PC-9 (cell line): ENCODE measurements around the gene METTL15. TPM values are rescaled to one million over a fixed set of nuclear protein-coding genes. Genes with fewer than 3 reads are reported as not detected.
"Not testable (repeated sequence)": the region's sequence is repeated elsewhere in the genome, so short reads cannot be mapped to it uniquely, and the experiment has no call there.

Source experiments
- BruUV-seq: library from RNA; stranded (reverse); fragments of 400-500 nt; replicated peaks from 2 replicates; lab custom pipeline; 2021; lab: Mats Ljungman, UMichigan
- CTCF ChIA-PET: fragments of 300-600 bp; sonication (Branson Sonifier 250); formaldehyde crosslinking; loops from one replicate; lab custom pipeline; 2022; ENCODE audit warnings: antibody characterized with exemption; lab: Charles Lee
- POLR2A ChIA-PET: fragments of 300-600 bp; sonication (Branson Sonifier 250); formaldehyde crosslinking; loops from one replicate; lab custom pipeline; 2022; ENCODE audit warnings: antibody characterized with exemption; ENCODE audit not compliant: unreplicated experiment; lab: Charles Lee
- DNase-seq, 2 experiments: peaks; one replicate each; pipeline versions ENCODE4 v3.0.0 to v3.0.0-alpha.2; 2015 to 2022; ENCODE audit warnings: mixed read lengths in 1 of 2
- H2AFZ ChIP-seq: fragments of 200-600 bp; sonication (generic); 2 replicates; pipeline ENCODE4 v1.8.1; 2017; ENCODE audit warnings: antibody characterized with exemption
- H3F3A ChIP-seq: fragments of 200-600 bp; sonication (generic); 2 replicates; pipeline ENCODE4 v1.8.1; 2017; ENCODE audit warnings: antibody characterized with exemption, mild to moderate bottlenecking, low read depth; ENCODE audit not compliant: insufficient read depth
- H3K27ac ChIP-seq: fragments of 200-600 bp; sonication (generic); 2 replicates; pipeline ENCODE4 v1.6.1; 2016; ENCODE audit warnings: mixed run types
- H3K27me3 ChIP-seq: fragments of 200-600 bp; sonication (generic); 2 replicates; pipeline ENCODE4 v1.6.1; 2016; ENCODE audit warnings: low read depth, mixed run types; ENCODE audit not compliant: insufficient read depth
- H3K36me3 ChIP-seq: fragments of 200-600 bp; sonication (generic); 2 replicates; pipeline ENCODE4 v1.6.1; 2016; ENCODE audit warnings: low read depth, mixed run types
- H3K4me1 ChIP-seq: fragments of 200-600 bp; sonication (generic); replicated peaks from 2 replicates; pipeline ENCODE4 v1.6.1; 2016; ENCODE audit warnings: mixed run types; ENCODE audit not compliant: insufficient read depth
- H3K4me2 ChIP-seq: fragments of 200-600 bp; sonication (generic); 2 replicates; pipeline ENCODE4 v1.6.1; 2017; ENCODE audit warnings: mixed run types
- H3K4me3 ChIP-seq: fragments of 200-600 bp; sonication (generic); 2 replicates; pipeline ENCODE4 v1.6.1; 2016; ENCODE audit warnings: mixed run types
- H3K79me2 ChIP-seq: fragments of 200-600 bp; sonication (generic); 2 replicates; pipeline ENCODE4 v1.6.1; 2017; ENCODE audit warnings: low read depth, mixed run types
- H3K9me2 ChIP-seq: fragments of 200-600 bp; sonication (generic); 2 replicates; pipeline ENCODE4 v1.8.1; 2017; ENCODE audit warnings: mild to moderate bottlenecking; ENCODE audit not compliant: insufficient read depth
- H3K9me3 ChIP-seq: fragments of 200-600 bp; sonication (generic); 2 replicates; pipeline ENCODE4 v1.8.1; 2016; ENCODE audit warnings: low read depth; ENCODE audit not compliant: insufficient read depth
- H4K20me1 ChIP-seq: fragments of 200-600 bp; sonication (generic); 2 replicates; pipeline ENCODE4 v1.8.1; 2017; ENCODE audit not compliant: insufficient read depth
- EZH2 ChIP-seq: fragments of 200-600 bp; sonication (generic); IDR thresholded peaks from 2 replicates; pipeline ENCODE4 v1.8.0; 2017; ENCODE audit warnings: antibody characterized with exemption, low read depth
- intact Hi-C: fragments of 100-400 bp; cut with micrococcal nuclease; formaldehyde crosslinking; loops from one replicate; pipeline ENCODE4 v1.10.0; 2022; ENCODE audit not compliant: unreplicated experiment
- total RNA-seq: library from RNA; stranded (reverse); gene quantifications from 2 replicates; pipeline ENCODE4 v1.2.3, GENCODE V29; 2021
- TF ChIP-seq, protein P1 (sequence below): fragments of 200-600 bp; sonication (generic); conservative IDR thresholded peaks from 2 replicates; pipeline ENCODE4 v1.6.1; 2017; ENCODE audit warnings: mixed run types, antibody characterized with exemption, mild to moderate bottlenecking, moderate library complexity

Gene METTL15
- total RNA-seq, 1 experiment from 2014 or later, result 19.9 TPM

DNA sequence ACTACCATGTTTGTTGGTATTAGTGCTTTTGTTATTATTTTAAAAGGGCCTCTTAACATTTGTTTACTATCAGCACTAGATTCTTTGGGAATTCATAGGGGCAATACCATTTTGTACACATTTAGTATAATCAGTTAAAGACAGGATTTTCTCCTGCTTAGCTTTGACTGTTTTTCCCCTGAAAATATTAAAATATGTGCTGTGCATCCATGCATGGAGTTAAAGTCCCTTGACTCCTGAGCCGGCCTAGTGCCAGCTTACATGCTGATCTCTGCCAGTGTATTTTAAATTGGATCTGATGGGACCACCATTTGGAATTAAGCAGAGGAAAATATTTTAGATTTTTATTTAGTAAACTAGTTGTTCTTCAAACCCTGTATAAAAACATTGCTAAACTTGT lies 161.4 kb downstream of the METTL15 start:
- BruUV-seq, result no TSS peak
- no peak for DNase-seq
- H3K4me3 ChIP-seq, result no peak overlapping the region
- intact Hi-C loops, result no loop called here
- TF ChIP-seq, protein P1, sequence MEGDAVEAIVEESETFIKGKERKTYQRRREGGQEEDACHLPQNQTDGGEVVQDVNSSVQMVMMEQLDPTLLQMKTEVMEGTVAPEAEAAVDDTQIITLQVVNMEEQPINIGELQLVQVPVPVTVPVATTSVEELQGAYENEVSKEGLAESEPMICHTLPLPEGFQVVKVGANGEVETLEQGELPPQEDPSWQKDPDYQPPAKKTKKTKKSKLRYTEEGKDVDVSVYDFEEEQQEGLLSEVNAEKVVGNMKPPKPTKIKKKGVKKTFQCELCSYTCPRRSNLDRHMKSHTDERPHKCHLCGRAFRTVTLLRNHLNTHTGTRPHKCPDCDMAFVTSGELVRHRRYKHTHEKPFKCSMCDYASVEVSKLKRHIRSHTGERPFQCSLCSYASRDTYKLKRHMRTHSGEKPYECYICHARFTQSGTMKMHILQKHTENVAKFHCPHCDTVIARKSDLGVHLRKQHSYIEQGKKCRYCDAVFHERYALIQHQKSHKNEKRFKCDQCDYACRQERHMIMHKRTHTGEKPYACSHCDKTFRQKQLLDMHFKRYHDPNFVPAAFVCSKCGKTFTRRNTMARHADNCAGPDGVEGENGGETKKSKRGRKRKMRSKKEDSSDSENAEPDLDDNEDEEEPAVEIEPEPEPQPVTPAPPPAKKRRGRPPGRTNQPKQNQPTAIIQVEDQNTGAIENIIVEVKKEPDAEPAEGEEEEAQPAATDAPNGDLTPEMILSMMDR, result no peak
- no peak for TF ChIP-seq EZH2
- H3K27me3 ChIP-seq, result no peaks in the 10 kb centered on the region
- H3F3A ChIP-seq, result no peaks in the 10 kb centered on the region
- no peaks in the 10 kb centered on the region for H3K36me3 ChIP-seq
- CTCF ChIA-PET, result no interaction called here
- no peak overlapping the region for H3K4me2 ChIP-seq
- no peaks in the 10 kb centered on the region for H3K4me1 ChIP-seq
- no peaks in the 10 kb centered on the region for H3K9me2 ChIP-seq
- POLR2A ChIA-PET, result interaction anchor here (0.5 kb wide), 1 partner anchor 35 kb away, joined by 4 read pairs; no protein-coding TSS in a partner anchor
- no peak overlapping the region for H3K27ac ChIP-seq
- H2AFZ ChIP-seq, result no peak overlapping the region
- no peaks in the 10 kb centered on the region for H3K9me3 ChIP-seq
- H4K20me1 ChIP-seq, result no peaks in the 10 kb centered on the region
- H3K79me2 ChIP-seq, result no peaks in the 10 kb centered on the region

DNA sequence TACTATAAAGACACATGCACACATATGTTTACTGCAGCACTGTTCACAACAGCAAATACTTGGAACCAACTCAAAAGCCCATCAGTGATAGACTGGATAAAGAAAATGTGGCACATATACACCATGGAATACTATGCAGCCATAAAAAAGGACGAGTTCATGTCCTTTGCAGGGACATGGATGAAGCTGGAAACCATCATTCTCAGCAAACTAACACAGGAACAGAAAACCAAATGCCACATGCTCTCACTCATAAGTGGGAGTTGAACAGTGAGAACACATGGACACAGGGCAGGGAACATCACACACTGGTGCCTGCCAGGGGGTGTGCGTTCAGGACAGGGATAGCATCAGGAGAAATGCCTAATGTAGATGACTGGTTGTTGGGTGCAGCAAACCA lies 164.1 kb downstream of the METTL15 start:
- POLR2A ChIA-PET, H3K27me3 ChIP-seq, BruUV-seq: not testable (repeated sequence)

DNA sequence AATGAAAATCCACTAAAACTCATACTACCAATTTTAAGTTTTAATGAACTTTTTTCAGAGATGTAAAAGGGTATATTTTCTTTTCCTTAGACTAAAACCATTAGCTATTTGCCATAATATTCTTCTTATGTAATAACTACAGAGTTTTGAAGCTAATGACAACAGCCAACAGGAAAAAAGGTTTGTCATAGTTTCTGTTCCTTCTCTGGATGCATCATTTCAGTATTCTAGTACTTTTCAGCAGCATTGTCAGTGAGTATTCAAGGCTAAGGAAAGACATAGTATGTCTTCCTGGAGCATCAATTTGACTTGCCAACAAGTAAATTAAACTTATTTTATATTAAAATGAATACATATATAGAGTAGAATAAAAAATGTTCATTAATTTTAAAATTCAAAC lies 166.0 kb downstream of the METTL15 start:
- CTCF ChIA-PET, result no interaction called here
- BruUV-seq, result no TSS peak
- H3K36me3 ChIP-seq, result no peaks in the 10 kb centered on the region
- POLR2A ChIA-PET, result no interaction called here
- H3K27ac ChIP-seq, result no peak overlapping the region
- H4K20me1 ChIP-seq, result no peaks in the 10 kb centered on the region
- intact Hi-C loops, result no loop called here
- H3F3A ChIP-seq, result no peaks in the 10 kb centered on the region
- no peaks in the 10 kb centered on the region for H3K4me1 ChIP-seq
- no peak overlapping the region for H3K4me3 ChIP-seq
- H3K27me3 ChIP-seq, result no peaks in the 10 kb centered on the region
- no peak overlapping the region for H3K4me2 ChIP-seq
- no peaks in the 10 kb centered on the region for H3K9me3 ChIP-seq
- no peak for TF ChIP-seq EZH2
- TF ChIP-seq, protein P1, result no peak
- H3K79me2 ChIP-seq, result no peaks in the 10 kb centered on the region
- no peaks in the 10 kb centered on the region for H3K9me2 ChIP-seq
- DNase-seq, result no peak
- H2AFZ ChIP-seq, result no peak overlapping the region

More for the DNA sequence above, 164.1 kb downstream of the METTL15 start:
- H4K20me1 ChIP-seq, CTCF ChIA-PET, H3K79me2 ChIP-seq, H2AFZ ChIP-seq, intact Hi-C loops, H3K27ac ChIP-seq, H3K4me3 ChIP-seq, DNase-seq, H3K4me2 ChIP-seq, H3K9me2 ChIP-seq, H3K4me1 ChIP-seq, H3K36me3 ChIP-seq, H3F3A ChIP-seq, H3K9me3 ChIP-seq: not testable (repeated sequence)

DNA sequence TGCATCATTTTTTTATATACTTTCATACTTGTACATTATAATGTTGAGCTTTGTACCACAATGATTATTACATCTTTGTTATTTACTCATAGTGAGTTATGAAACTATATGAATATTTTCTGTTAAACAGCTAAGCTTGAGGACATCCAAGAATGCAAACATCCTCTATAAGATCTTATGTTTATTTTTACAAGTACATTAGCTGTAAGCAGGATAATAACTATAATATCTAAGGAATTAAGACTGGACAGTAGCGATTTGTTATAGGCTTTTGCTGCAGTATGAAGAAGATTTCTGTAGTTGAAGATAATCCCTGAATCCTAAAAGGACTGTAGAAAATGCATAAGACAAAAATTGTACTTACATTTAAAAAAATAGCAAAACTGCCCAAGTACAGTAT lies 176.0 kb downstream of the METTL15 start:
- Histone ChIP-seq H3F3A (no peaks in the 10 kb centered on the region), H3K9me2 (no peaks in the 10 kb centered on the region), H2AFZ (no peak overlapping the region), H3K9me3 (no peaks in the 10 kb centered on the region), H3K27me3 (no peaks in the 10 kb centered on the region), H3K27ac (no peak overlapping the region), H3K4me1 (no peaks in the 10 kb centered on the region), H3K4me2 (no peak overlapping the region), H3K79me2 (no peaks in the 10 kb centered on the region), H3K36me3 (no peaks in the 10 kb centered on the region), H4K20me1 (no peaks in the 10 kb centered on the region), H3K4me3 (no peak overlapping the region)
- no TSS peak for BruUV-seq
- TF ChIP-seq, protein P1, result no peak
- TF ChIP-seq EZH2, result no peak
- DNase-seq, result no peak
- ChIA-PET CTCF (no interaction called here), POLR2A (no interaction called here)
- intact Hi-C loops, result no loop called here
